Measurements from ENCODE around the gene GLRX3.
"Not testable (repeated sequence)": the region's sequence is repeated elsewhere in the genome, so short reads cannot be mapped to it uniquely, and the experiment has no call there.

Gene GLRX3

DNA sequence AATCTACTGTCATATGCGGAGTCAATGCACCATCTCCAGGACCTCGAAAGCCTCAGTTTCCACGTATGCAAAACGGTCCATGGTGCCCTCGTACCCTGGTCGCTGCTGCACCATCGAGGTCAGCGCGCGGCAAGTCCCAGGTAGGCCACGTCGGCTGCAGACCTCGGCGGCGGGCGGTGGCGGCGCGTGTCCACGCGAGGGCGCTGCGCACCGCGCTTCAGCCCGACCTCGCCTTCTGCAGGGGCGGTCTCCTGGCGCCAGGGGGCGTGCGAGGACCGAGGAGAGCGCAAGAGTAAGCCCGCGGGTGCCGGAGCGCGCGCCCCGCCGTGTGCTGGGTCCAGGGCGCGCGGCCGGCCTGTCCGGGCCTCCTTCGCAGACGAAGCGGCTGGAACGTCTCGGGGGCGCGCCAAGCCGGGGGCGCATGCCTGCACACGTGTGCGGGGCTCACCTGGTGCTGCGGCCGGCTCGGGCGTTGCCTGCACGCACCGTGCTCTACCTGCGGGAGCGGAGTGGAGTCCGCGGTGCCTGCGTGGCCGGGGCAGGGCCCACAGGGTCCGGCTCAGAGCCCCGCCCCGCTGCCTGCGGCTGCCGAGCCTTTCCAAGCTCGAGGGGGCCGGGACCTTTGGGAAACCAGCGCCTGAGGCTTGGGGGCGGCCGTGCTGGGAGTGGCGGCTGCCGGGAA, 54.0 kb downstream of the GLRX3 start:
- peak; percentile 29 for DNase-seq

- no peak for DNase-seq
Observed at GRCh38 chr10:130190737-130191115, 54.5 kb downstream of the GLRX3 start.

- no peak for DNase-seq
Observed at GRCh38 chr10:130191380-130191779, 55.2 kb downstream of the GLRX3 start.

DNA sequence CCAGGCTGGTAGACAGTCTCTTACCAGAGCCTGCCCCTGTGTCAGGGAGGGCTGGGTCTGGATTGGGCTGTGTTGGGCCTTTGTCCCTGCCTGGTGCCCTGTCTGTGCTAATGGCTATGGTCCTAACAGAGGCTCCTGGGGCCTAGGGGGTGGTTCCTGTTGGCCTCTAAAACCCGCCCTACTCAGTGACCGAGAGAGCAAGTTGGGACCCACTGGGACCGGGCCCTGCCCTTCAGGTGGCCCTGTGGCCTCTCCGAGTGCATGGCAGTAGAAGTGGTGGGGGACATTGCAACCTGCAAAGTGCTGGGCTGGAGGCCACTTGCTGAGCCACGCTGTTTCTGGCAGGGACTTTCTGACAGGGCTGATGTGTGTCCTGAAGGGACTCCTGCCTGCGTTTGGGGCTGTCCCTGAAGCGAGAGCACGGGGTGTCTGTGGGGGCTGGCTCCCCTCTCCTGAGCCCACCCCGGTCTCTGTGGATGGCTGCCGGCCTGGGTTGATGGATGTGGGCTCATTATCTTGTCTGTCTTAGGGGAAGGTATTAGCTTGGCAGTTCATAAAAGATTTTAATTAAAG, 56.2 kb downstream of the GLRX3 start:
- no peak for DNase-seq

DNA sequence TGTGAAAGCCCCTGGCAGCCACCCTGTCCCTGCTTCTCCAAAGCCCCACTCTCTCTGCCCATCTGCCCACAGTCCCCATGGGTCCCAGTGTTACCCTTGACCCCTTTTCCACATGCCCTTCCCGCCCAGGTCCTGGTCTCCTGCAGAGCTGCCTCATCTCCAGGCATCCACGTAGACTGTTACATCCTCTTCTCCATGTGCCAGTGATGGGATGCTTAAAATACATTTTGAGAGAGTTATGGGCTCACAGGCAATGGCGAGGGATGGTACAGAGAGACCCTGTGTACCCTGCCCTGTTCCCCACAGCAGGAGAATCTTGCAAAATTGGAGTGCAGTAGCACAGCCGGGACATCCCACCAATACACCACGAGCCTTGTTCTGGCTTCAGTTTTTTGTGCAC, 56.8 kb downstream of the GLRX3 start:
- no peak for DNase-seq

- DNase-seq, result no peak
Observed at GRCh38 chr10:130193493-130194193, 57.5 kb downstream of the GLRX3 start.

DNA sequence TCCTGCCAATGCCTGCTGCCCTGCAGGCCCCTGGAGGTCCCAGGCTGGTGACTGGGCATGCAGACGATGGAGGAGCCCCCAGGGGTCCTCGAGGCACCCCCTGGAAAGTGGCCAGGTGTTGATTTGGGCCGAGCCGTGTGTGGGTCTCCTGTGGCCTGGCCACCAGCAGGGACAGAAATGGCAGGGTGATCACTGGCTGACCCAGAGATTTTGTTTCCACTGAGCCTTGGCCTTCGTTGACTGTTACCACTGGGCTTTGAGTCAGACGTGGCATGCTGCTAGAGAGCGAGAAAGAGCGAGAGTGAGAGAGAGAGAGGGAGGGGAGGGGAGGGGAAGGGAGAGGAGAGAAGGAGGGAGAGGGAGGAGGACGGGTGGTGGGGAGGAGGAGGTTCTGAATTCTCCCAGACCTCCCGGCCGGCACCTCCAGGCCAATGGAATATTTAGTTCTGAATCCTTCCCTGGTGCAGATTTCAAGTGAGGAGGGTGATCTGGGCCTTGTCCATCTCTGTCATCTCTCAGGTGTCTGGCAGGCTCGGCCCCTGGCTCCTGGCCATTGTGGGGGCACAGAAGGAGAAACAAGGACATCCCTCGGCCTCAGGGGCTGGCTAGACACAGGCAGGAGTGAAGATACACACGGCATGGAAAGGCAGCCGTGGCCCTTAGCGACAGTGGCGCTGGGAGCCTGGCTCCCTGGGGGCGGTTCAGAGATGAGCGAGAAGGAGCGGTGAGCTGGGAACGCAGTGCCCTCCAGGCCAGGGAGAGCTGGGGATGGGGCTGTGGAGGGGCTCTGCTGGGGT, 58.2 kb downstream of the GLRX3 start:
- DNase-seq, result no peak

DNA sequence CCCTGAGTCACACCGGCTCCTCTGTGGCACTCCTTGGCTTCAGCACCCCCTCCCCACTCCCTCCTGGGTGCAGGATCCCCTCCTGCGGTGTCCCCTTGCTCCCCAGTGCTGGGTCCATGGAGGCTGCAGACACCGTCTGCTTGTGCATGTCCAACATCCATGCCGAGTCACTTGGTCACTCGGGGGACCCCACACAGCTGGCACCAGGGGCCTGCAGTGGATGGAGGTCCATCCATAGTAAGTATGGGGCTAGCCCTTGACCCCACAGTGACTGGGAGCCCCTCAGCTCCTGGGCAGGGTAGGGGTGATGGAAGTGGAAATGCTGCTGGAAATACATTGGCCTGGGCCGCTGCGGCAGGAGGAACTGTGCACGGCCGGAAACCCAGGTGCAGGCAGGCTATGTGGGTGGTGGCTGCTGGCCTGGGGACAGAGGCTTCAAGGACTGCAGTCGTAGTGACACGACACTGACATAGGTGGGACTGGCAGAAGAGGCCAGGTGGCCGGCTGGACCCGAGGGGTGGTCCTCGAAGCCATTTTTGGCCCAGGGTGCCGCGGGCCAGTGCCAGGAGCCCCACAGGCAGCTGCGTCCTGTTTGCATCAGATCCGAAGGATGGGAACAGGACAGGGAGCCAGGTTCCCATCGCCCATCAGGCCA, 58.9 kb downstream of the GLRX3 start:
- no peak for DNase-seq

GRCh38 chr10:130195746-130196294, 59.6 kb downstream of the GLRX3 start:
- no peak for DNase-seq

DNA sequence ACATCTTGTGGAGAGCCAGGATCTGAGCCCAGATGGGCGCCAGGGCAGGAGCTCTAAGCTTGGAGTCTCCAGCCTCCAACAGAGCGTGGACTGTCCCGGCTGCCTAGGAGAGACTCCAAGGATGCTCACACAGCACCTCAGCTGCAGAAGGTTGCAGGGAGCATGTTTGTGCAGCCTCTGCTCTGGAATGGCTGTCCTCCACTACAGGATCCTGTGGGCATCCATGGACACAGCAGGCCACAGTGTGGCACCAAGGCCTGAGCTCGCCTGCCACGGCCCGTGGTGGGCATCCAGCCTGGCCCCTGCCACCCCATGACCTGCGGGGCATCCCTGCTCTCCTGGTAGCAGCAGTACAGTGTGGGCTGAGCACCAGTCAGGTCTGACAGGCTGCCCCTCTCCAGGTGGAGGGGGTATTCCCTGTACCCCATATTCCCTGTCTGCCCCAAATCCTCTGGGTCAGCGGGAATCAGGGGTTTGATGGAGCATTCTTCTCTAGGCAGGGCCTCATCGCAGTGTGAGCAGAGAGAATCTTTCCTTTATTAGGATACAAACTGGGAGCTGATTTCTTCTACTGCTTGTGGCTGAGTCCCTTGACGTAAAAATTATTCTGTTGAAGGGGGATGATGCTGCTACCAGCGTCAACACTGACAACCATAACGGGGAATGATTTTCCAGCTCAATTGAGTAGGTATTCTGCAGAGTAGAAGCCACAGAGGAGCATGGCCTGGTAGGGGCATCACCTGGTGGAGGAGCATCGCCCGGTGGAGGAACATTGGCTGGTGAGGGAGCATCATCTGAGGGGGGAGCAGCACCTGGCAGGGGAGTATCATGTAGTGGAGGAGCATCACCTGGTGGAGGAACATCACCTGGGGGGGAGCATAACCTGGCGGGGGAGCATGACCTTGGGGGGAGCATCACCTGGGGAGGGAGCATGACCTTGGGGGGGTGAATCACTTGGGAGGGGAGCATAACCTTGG, 60.6 kb downstream of the GLRX3 start:
- no peak for DNase-seq

DNA sequence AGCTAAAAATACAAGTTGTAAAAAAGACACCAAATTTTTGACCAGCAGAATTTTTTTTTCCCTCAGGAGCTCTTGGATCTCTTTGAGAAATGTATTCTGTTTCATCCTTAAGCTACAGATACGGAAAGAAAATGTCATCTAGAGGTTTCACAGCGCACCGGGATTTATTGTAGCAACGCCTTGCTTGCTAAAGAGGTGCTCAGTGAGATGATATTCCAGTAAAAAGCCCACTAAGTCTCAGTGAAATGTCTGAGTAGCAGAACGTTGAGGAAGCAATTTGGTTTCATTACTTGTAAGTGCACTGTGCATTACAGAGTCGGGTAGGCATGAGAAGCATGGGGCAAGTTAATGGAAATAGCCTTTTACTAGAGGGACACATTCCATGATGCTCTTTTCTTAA, 62.5 kb downstream of the GLRX3 start:
- no peak for DNase-seq

GRCh38 chr10:130200179-130201042, 64.2 kb downstream of the GLRX3 start:
- no peak for DNase-seq

DNA sequence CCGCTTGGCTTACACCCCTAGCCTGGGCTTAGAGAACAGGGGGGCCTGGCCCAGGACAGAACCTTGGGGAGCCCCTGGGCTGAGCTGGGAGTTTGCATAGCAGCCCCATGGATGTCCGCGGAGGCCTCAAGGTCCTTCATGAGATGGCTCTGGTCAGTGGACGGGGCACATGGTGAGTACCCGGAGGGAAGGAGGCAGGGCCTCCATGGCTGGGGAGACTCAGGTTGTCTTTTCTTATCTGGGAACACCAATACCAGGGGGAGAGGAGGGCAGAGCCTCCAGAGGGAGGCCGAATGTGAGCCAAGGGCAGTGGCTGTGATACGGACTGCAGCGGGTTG, 64.8 kb downstream of the GLRX3 start:
- no peak for DNase-seq

DNA sequence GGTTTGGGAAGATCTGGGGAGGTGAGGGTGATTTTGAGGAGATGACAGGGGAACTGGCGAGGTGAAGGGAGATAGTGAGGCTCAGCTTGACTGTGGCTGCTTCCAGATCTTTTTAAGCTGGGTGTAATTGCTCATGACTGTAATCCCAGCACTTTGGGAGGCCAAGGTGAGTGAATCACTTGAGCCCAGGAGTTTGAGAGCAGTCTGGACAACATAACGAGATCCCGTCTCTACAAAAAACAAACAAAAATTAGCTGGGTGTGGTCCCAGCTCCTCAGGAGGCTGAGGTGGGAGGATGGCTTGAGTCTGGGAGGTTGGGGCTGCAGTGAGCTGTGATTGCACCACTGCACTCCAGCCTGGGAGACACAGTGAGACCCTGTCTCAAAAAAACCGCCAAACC, 66.0 kb downstream of the GLRX3 start:
- not testable (repeated sequence) for DNase-seq

DNA sequence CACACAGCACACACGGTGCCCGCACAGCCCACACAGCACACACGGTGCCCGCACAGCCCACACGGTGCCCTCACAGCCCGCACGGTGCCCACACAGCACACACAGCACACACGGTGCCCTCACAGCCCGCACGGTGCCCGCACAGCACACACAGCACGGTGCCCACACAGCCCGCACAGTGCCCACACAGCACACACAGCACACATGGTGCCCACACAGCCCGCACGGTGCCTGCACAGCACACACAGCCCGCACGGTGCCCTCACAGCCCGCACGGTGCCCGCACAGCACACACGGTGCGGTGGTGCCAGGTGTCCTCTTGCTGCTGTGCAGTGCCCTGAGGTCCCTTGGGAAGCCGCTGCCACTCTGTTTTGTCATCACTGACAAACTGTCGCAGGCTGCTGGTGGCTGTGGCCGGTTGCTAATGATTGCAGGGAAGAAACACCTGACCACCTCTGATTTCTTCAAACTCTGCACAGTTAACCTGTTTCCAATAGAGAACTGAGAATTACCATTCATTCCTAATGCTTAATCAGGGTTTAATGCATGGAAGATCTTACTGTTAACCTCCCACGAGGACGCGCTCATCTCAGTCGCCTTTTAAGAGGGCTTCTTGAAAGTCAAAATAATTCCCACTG, 66.9 kb downstream of the GLRX3 start:
- DNase-seq, result no peak

DNA sequence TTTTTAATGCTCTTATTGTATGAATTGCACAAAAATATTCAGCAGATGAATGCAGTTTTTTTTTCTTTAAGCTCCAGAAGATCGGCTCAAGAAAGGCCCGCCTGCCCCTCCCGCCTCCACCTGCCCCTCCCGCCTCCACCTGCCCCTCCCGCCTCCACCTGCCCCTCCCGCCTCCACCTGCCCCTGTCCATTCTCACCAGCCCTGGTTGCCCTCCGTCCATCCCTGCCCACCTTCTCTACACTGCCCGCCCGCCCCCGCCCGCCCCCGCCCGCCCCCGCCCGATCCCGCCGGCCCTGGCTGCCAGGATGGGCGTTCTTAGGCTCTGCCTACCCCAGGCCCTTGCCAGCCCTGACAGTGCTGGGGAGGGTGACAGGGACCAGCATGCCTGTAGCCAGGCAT, 67.4 kb downstream of the GLRX3 start:
- DNase-seq, result no peak

DNA sequence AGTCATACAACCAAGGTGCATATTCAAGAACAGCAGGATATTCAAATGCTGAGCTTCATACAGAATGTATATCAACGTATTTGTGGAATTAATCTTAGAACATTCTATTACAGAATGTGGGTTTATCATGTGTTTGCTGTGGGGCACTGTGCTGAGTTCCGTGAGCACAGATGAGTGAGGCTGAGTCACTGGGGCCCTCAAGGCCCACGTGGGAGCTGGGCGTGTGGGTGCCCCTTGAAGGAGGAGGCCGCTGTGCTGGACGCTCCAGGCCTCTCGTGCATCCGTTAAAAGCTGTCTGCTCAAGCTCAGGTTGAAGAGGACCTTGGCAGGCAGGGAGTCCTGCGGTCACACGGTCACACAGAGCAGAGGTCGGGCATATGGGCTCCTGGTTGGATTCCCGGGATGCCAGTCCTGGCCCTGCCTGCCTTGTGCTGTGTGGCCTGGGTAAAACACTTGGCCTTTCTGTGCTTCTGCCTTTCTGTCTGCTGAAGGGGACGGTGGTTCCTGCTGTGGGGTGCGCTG, 70.1 kb downstream of the GLRX3 start:
- DNase-seq, result no peak

- no peak for DNase-seq
Observed at GRCh38 chr10:130207205-130207604, 71.0 kb downstream of the GLRX3 start.

DNA sequence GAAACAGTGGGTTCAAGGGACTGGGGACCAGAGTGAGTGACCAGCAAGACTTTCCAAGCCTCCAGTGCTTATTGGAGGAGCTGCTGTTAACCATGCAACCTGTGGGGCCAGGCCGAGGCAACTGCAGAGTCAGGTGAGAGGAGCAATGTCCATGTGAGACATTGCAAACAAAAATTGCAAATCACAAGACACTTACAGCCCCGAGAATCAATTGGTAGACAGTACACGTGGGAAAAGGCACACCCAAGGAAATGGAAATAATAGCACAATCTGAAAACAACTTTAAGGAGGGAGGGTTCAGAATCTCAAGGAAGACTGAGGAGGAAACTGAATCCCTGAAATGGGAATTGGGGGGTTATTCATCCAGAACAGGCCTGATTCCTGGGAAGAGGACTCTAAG, 72.6 kb downstream of the GLRX3 start:
- DNase-seq, result no peak

GRCh38 chr10:130212746-130213145, 76.6 kb downstream of the GLRX3 start:
- no peak for DNase-seq

All from KG1 (cell line).